ENCODE results near the gene NR2F2. TPM values are rescaled to one million over a fixed set of nuclear protein-coding genes. Genes with fewer than 3 reads are reported as not detected.

Gene NR2F2
- polyA plus RNA-seq, 1 of the 3 experiments (the other 2 are of a cell fraction): 3.9 TPM

DNA sequence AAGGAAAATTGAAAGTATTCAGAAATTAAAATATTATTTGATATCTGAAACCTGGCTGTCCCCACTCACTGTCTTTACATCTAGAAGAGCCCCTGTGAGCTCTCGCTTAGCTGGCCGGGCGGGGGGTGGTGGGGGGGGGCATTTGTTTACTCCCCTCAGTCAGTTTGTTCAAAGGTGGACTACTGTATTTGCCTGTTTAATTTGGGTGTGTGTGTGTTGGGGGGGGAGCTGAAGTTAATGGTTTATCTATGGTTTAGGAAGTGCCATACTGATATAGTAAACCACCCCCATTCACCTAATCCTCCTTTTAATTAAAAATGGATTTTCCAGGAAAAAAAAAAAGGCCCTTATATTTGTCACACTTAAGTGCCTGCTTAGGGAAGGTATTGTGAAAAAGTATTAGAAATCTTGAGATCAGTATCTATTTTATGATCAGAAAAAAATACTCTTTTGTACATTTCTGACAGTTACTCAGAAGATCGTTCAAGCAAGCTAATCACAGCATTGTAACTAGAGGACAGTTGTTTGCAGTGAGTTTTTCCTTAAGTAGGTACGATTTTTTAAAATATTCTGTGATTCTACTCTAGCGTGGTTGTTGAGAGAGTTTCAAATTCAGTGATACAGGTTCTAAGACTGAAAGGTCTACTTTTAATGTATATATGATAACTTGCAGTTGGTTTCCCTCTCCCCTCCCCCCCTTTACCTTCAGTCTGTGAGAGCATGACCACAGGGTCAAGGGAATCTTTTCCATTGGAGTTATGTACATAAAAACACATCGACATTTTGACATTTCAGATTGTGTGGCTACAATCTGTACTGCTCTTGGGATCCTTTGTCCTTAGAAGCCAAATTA, 8.5 kb downstream of the NR2F2 start (continued):
- TF ChIP-seq, protein P1, sequence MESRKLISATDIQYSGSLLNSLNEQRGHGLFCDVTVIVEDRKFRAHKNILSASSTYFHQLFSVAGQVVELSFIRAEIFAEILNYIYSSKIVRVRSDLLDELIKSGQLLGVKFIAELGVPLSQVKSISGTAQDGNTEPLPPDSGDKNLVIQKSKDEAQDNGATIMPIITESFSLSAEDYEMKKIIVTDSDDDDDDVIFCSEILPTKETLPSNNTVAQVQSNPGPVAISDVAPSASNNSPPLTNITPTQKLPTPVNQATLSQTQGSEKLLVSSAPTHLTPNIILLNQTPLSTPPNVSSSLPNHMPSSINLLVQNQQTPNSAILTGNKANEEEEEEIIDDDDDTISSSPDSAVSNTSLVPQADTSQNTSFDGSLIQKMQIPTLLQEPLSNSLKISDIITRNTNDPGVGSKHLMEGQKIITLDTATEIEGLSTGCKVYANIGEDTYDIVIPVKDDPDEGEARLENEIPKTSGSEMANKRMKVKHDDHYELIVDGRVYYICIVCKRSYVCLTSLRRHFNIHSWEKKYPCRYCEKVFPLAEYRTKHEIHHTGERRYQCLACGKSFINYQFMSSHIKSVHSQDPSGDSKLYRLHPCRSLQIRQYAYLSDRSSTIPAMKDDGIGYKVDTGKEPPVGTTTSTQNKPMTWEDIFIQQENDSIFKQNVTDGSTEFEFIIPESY (IDR thresholded peaks at IDR 0.05; ENCODE audit: borderline replicate concordance, low read depth): no peak
- TF ChIP-seq MEF2A (IDR thresholded peaks at IDR 0.05; ENCODE audit: borderline replicate concordance, low read depth) (no peak), JUND (IDR thresholded peaks at IDR 0.05) (no peak), GATA2 (CRISPR knock-in tag; IDR thresholded peaks at IDR 0.05) (no peak), REST (IDR thresholded peaks at IDR 0.05; ENCODE audit: low read depth, low read length) (no peak), GABPA (IDR thresholded peaks at IDR 0.05; ENCODE audit: low read depth) (no peak), EZH2phosphoT487 (IDR thresholded peaks at IDR 0.05; ENCODE audit: borderline replicate concordance, low read depth) (no peak), CHD2 (IDR thresholded peaks at IDR 0.05; ENCODE audit: low read length, partially characterized antibody) (no peak), EP300 (IDR thresholded peaks at IDR 0.05; ENCODE audit: borderline replicate concordance in 1 of 2, low read depth in 1 of 2, low read length in 1 of 2) (no peak), FOXM1 (IDR thresholded peaks at IDR 0.05; ENCODE audit: low read depth) (no peak), TEAD4 (IDR thresholded peaks at IDR 0.05; ENCODE audit: borderline replicate concordance, insufficient read depth) (no peak), NRF1 (IDR thresholded peaks at IDR 0.05; ENCODE audit: low read depth, low read length) (no peak), MAX (IDR thresholded peaks at IDR 0.05; ENCODE audit: low read depth) (no peak)
